ENCODE data around the gene ASIC2. TPM values are rescaled to one million over a fixed set of nuclear protein-coding genes. Genes with fewer than 3 reads are reported as not detected.

ASIC2 gene
- total RNA-seq, 2 donors from 2014 or later: 2.0 to 2.2 TPM

DNA sequence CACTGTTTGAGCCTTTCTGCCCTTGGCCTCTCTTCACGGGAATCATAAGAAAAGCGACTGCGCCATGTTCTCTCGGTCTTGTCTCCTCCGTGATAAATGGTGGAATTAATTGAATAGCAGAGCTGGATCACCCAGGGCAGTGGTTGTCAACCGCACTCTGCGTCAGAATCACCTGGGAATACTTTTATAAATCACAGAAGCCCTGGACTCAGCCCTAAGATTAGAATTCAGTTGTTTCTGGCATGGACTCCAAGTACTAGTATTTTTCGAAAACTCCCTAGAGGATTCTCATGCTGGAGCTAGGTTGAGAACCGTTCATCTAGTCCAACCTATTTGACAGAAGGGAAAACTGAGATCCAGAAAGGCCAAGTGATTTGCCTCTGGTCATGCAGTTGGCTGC lies 237.3 kb downstream of the ASIC2 start:
- ATAC-seq (no peak), DNase-seq (no peak)
- intact Hi-C loops (cut with DNase I, micrococcal nuclease): no loop called here

DNA sequence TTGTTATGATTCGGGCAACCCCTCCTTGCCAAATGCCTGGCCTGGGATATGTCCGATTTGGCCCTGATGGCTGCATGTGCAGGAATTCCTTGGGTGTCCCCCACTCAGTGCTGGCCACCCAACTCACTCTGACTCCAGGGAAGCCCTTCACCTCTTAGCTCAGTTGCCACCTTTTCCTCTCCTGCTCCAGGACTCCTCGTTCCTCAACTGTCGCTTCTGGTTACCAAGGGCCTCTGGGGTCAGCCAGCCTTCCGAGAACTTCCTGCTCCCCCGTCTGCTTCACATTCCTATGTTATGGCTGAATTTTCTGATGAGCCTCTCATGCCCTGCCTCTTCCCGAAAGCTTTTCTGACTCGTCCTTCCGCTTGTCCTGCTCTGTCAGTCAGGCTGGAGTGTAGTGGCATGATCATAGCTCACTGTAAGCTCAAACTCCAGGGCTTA lies 237.9 kb downstream of the ASIC2 start:
- DNase-seq (no peak), ATAC-seq (no peak)
- intact Hi-C loops (cut with DNase I, micrococcal nuclease): no loop called here

GRCh38 chr17:33054412-33054811 lies 238.7 kb downstream of the ASIC2 start:
- intact Hi-C loops (cut with DNase I, micrococcal nuclease): no loop called here
- no peak for ATAC-seq
- no peak for DNase-seq

DNA sequence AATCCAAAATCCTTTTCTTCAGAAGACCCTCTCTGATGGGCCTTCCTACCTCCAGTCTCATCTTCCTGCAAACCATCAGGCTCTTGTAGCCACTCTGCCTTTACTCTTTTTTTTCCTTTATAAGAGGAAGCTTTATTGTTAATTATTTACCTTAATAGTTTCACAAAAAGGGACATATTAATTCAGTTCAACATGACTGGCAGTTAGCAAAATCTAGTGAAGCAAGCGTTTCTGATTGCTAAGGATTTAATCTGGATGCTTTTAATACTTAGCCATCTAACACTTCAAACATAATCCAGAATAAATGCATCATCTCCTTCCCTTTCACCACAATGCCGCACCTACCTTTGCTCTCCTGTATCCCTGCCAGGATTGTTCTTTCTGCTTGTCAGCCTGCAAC lies 239.4 kb downstream of the ASIC2 start:
- DNase-seq: no peak
- intact Hi-C loops (cut with DNase I, micrococcal nuclease): no loop called here
- no peak for ATAC-seq

GRCh38 chr17:33052856-33053255 lies 240.2 kb downstream of the ASIC2 start:
- DNase-seq (no peak), ATAC-seq (no peak)
- intact Hi-C loops (cut with DNase I, micrococcal nuclease): no loop called here

DNA sequence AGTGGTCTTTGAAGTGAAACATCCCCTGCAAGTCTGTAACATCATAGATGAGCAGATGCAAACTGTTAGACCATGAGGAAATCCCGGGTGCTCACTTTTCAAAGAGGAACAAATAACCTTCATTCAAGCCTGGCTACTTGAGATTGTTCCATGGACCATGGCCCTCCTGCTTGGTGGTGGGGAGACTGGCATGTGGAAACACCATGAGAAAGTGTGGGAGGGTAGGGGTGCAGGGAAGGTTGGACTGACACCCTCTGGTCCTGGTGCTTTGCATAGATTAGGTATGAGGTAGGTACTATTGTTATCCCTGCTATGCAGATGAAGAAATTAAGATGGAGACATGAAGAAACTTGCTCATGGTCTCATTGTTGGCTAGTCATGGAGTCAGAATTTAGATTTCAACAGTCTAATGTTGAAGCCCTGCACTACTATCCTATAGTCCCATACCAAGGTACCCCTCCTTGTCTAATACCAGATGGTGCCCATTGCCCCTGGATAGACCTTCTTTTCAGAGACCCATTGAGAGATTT lies 242.4 kb downstream of the ASIC2 start:
- DNase-seq (no peak), ATAC-seq (no peak)
- intact Hi-C loops (cut with DNase I, micrococcal nuclease): no loop called here

- DNase-seq: peak in 1 of 2 donors; percentile 78
- ATAC-seq: peak; percentile 75
- intact Hi-C loops (cut with DNase I, micrococcal nuclease): no loop called here
Measured at GRCh38 chr17:33049781-33050414, 243.2 kb downstream of the ASIC2 start.

GRCh38 chr17:33046361-33047255 lies 246.5 kb downstream of the ASIC2 start:
- intact Hi-C loops (cut with DNase I, micrococcal nuclease): no loop called here
- ATAC-seq (peak; percentile 52), DNase-seq (no peak)

GRCh38 chr17:33045216-33045615 lies 247.9 kb downstream of the ASIC2 start:
- no peak for DNase-seq
- intact Hi-C loops (cut with DNase I, micrococcal nuclease): no loop called here
- ATAC-seq: no peak

- intact Hi-C loops (cut with DNase I, micrococcal nuclease): no loop called here
- ATAC-seq (no peak), DNase-seq (no peak)
Measured at GRCh38 chr17:33044771-33045170, 248.3 kb downstream of the ASIC2 start.

- DNase-seq (no peak), ATAC-seq (no peak)
- intact Hi-C loops (cut with DNase I, micrococcal nuclease): no loop called here
Measured at GRCh38 chr17:33040461-33040860, 252.6 kb downstream of the ASIC2 start.

- DNase-seq: no peak
- intact Hi-C loops (cut with DNase I, micrococcal nuclease): loop anchor here in 1 of 2 donors (10.0 kb wide), 1 partner anchor 635 kb away; no protein-coding TSS in a partner anchor
- no peak for ATAC-seq
Measured at GRCh38 chr17:33039874-33040273, 253.2 kb downstream of the ASIC2 start.

DNA sequence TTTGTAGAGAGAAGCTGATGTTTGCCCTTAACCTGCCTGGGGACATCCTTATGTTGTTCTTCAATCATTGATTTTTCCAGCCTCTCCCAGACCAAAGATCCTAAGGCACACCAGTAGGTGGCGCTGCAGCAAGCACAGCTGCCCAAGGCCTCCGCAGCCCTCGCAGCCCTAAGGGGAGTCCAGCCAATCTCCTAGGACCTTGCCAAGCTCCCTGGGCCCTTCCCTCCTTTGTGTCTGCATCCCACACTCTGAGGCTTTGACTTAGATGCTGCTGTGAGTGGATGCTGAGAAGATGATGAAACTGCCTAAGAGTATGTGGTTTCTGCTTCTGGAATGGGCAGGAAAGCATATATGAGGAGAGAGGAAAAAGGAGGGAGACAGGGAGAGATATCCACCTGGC lies 254.4 kb downstream of the ASIC2 start:
- intact Hi-C loops (cut with DNase I, micrococcal nuclease): loop anchor here in 1 of 2 donors (10.0 kb wide), 1 partner anchor 636 kb away; no protein-coding TSS in a partner anchor
- DNase-seq (peak in 1 of 2 donors; percentile 65), ATAC-seq (peak; percentile 91)

GRCh38 chr17:33033176-33033575 lies 259.9 kb downstream of the ASIC2 start:
- ATAC-seq (no peak), DNase-seq (no peak)
- intact Hi-C loops (cut with DNase I, micrococcal nuclease): loop anchor here in 1 of 2 donors (10.0 kb wide), 1 partner anchor 642 kb away; no protein-coding TSS in a partner anchor

- ATAC-seq (no peak), DNase-seq (no peak)
- intact Hi-C loops (cut with DNase I, micrococcal nuclease): no loop called here
Measured at GRCh38 chr17:33028778-33029177, 264.3 kb downstream of the ASIC2 start.

DNA sequence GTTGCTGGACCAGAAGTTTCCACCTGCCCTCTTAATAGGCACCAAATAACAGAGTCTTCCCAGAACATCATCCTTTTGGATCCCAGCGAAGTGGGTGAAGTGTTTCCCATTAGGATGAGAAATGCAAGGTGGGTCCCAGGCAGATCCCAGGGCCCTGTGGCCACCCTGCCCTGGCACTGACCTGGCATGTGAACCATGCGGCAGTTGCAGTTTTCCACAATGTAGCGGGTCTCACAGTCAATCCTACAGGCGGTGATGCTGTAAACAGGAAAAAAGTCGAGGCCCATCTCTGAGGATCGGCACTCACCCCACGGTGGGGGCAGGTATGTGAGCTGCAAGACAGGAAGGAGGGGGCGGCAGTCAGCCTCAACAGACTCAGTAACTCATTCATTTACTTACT lies 265.0 kb downstream of the ASIC2 start:
- intact Hi-C loops (cut with DNase I, micrococcal nuclease): no loop called here
- ATAC-seq: no peak
- no peak for DNase-seq

- no peak for DNase-seq
- intact Hi-C loops (cut with DNase I, micrococcal nuclease): no loop called here
- no peak for ATAC-seq
Measured at GRCh38 chr17:33024688-33025486, 268.2 kb downstream of the ASIC2 start.

DNA sequence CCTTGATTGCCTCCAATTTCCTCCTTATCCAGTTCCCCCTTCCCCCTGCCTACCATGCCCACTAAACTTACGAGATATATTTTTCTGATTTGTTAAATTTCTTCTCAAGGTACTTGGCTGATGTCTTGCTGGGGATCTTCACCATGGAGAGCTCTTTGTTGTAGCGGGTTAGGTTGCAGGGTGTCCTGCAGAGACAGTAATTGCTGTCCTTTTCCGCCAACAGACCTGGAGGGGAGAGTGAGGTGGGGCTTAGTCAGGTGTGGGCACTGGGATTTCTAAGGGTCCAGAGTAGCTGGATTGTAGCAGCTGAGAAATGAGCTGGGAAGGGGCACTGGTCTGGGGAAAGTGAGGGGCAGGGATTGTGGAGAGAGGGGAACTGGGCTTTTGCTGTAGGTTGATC lies 269.3 kb downstream of the ASIC2 start:
- intact Hi-C loops (cut with DNase I, micrococcal nuclease): no loop called here
- ATAC-seq: no peak
- DNase-seq: no peak
